GM23338 (cell line): ENCODE results near the gene MYL4. TPM values are rescaled to one million over a fixed set of nuclear protein-coding genes. Genes with fewer than 3 reads are reported as not detected.

ENCODE experiments used
- ATAC-seq: fragments of 200-7000 bp; cut with Tn5 transposase; 3 replicates; pipeline ENCODE4 v1.9.1; 2020
- DNase-seq: peaks from one replicate; pipeline ENCODE4 v3.0.0-alpha.2; 2015; ENCODE audit warnings: low spot score
- H2AFZ ChIP-seq: fragments of 200-600 bp; sonication (generic); 2 replicates; pipeline ENCODE4 v1.8.0; 2016; ENCODE audit warnings: antibody characterized with exemption, mild to moderate bottlenecking, moderate library complexity
- H3F3A ChIP-seq: fragments of 200-600 bp; sonication (generic); replicated peaks from 2 replicates; pipeline ENCODE4 v1.8.0; 2017; ENCODE audit warnings: antibody characterized with exemption, mixed run types, low read depth
- H3K27ac ChIP-seq: fragments of 200-600 bp; sonication (generic); 2 replicates; pipeline ENCODE4 v1.6.1; 2016; ENCODE audit warnings: low read depth
- H3K27me3 ChIP-seq: fragments of 200-600 bp; sonication (generic); 2 replicates; pipeline ENCODE4 v1.8.0; 2016; ENCODE audit warnings: mild to moderate bottlenecking, mixed run types, moderate library complexity; ENCODE audit not compliant: insufficient read depth
- H3K36me3 ChIP-seq: fragments of 200-600 bp; sonication (generic); 2 replicates; pipeline ENCODE4 v1.8.0; 2016; ENCODE audit warnings: mild to moderate bottlenecking; ENCODE audit not compliant: insufficient read depth
- H3K4me1 ChIP-seq: fragments of 200-600 bp; sonication (generic); 2 replicates; pipeline ENCODE4 v1.8.0; 2016; ENCODE audit warnings: mild to moderate bottlenecking, moderate library complexity; ENCODE audit not compliant: insufficient read depth
- H3K4me2 ChIP-seq: fragments of 200-600 bp; sonication (generic); 2 replicates; pipeline ENCODE4 v1.7.1; 2017; ENCODE audit warnings: mixed run types
- H3K4me3 ChIP-seq: fragments of 200-600 bp; sonication (generic); 2 replicates; pipeline ENCODE4 v1.6.1; 2016; ENCODE audit warnings: mixed run types
- H3K79me2 ChIP-seq: fragments of 200-600 bp; sonication (generic); replicated peaks from 2 replicates; pipeline ENCODE4 v1.8.0; 2017; ENCODE audit warnings: mild to moderate bottlenecking; ENCODE audit not compliant: insufficient read depth
- H3K9me2 ChIP-seq: fragments of 200-600 bp; sonication (generic); 2 replicates; pipeline ENCODE4 v1.8.0; 2017; ENCODE audit not compliant: insufficient read depth
- H4K20me1 ChIP-seq: fragments of 200-600 bp; sonication (generic); replicated peaks from 2 replicates; pipeline ENCODE4 v1.8.0; 2017; ENCODE audit warnings: mild to moderate bottlenecking; ENCODE audit not compliant: insufficient read depth
- H3K27ac Mint-ChIP-seq: 2 replicates; pipeline ENCODE4 v1.8.0; 2020; ENCODE audit warnings: inconsistent platforms, mild to moderate bottlenecking, moderate library complexity, mixed read lengths
- H3K27me3 Mint-ChIP-seq: 3 replicates; pipeline ENCODE4 v1.8.0; 2022; ENCODE audit warnings: low read depth, mild to moderate bottlenecking, moderate library complexity, mixed read lengths, inconsistent platforms; ENCODE audit not compliant: insufficient read depth, poor library complexity
- H3K36me3 Mint-ChIP-seq: 3 replicates; pipeline ENCODE4 v1.8.0; 2021; ENCODE audit warnings: low read depth, mild to moderate bottlenecking, inconsistent platforms, moderate library complexity, mixed read lengths
- H3K4me1 Mint-ChIP-seq: 3 replicates; pipeline ENCODE4 v1.8.0; 2020; ENCODE audit warnings: mild to moderate bottlenecking, inconsistent platforms, mixed read lengths
- H3K4me3 Mint-ChIP-seq: 3 replicates; pipeline ENCODE4 v1.8.0; 2021; ENCODE audit warnings: moderate library complexity, mild to moderate bottlenecking, inconsistent platforms, mixed read lengths
- H3K9me3 Mint-ChIP-seq: 3 replicates; pipeline ENCODE4 v1.8.0; 2020; ENCODE audit warnings: moderate library complexity, mild to moderate bottlenecking, inconsistent platforms, mixed read lengths
- CREB1 ChIP-seq: fragments of 250-450 bp; sonication (Bioruptor Pico); IDR thresholded peaks from 2 replicates; pipeline ENCODE4 v1.5.0; 2020; ENCODE audit warnings: low read depth, mild to moderate bottlenecking, moderate library complexity
- CTCF ChIP-seq, 2 experiments: fragments of 200-600 bp in 1 of 2; sonication (generic) in 1 of 2; conservative IDR thresholded peaks; 2 replicates each; pipeline versions ENCODE4 v1.5.1 to v1.6.1; 2016 to 2017; ENCODE audit warnings: antibody characterized with exemption in 2 of 2, low read depth in 2 of 2, mild to moderate bottlenecking in 2 of 2, moderate library complexity in 1 of 2
- ETS1 ChIP-seq: IDR thresholded peaks from 2 replicates; pipeline ENCODE4 v1.6.1; 2016; ENCODE audit warnings: antibody characterized with exemption
- EZH2 ChIP-seq: fragments of 200-600 bp; sonication (generic); IDR thresholded peaks from one replicate; pipeline ENCODE4 v1.8.0; 2017; ENCODE audit warnings: antibody characterized with exemption, mild to moderate bottlenecking, low read depth; ENCODE audit not compliant: unreplicated experiment
- ZNF114 ChIP-seq: fragments of 250-450 bp; sonication (Bioruptor Pico); IDR thresholded peaks from 2 replicates; pipeline ENCODE4 v1.5.0; 2020; ENCODE audit warnings: mild to moderate bottlenecking, moderate library complexity
- polyA plus RNA-seq: library from polyadenylated mRNA; unstranded; fragments of >200 nt; fragmentation: Nextera tagmentation; extraction: Ambion mirVana; gene quantifications from 2 replicates; pipeline ENCODE4 v1.2.1, GENCODE V29; 2016
- total RNA-seq: library from RNA; depleted of rRNA; stranded (reverse); fragments of >200 nt; shearing (Covaris generic); gene quantifications from 2 replicates; pipeline ENCODE4 v1.2.3, GENCODE V29; 2014

Gene MYL4
- total and polyA plus RNA-seq, 2 experiments from 2014 or later, result 0.44 TPM; not detected in 1

- Histone ChIP-seq H2AFZ (peak within 1 kb of the TSS; percentile 100), H3K36me3 (no peaks in the 10 kb centered on the region), H3F3A (0 out of 2 replicates have a peak, but pooled peaks cover 5% of the 10 kb centered on the region), H3K27ac (no peak within 1 kb of the TSS), H3K27me3 (peaks cover 68% of the 10 kb centered on the region), H3K9me2 (no peaks in the 10 kb centered on the region), H3K4me2 (peak within 1 kb of the TSS; percentile 99), H4K20me1 (peaks cover 3% of the 10 kb centered on the region), H3K4me1 (peaks cover 8% of the 10 kb centered on the region; the same call in 1 of the 2 replicates), H3K79me2 (no peaks in the 10 kb centered on the region), H3K4me3 (peak within 1 kb of the TSS; percentile 91)
- DNase-seq, result peak; percentile 90
- peaks cover 32% of the 10 kb centered on the region for H3K4me1 Mint-ChIP-seq
- TF ChIP-seq ZNF114 (no peak), ETS1 (no peak), CREB1 (peak; percentile 33; the same call in 1 of the 2 replicates), CTCF (conservative IDR thresholded peaks at IDR 0.05; ENCODE audit: low read depth in 2 of 2) (peak in 1 of 2 experiments; percentile 50; a peak in 3 of 4 replicates)
- no peaks in the 10 kb centered on the region; the same call in 2 of the 3 replicates for H3K36me3 Mint-ChIP-seq
- H3K27ac Mint-ChIP-seq, result no peak within 1 kb of the TSS
- ATAC-seq, result peak; percentile 93
- peaks cover 36% of the 10 kb centered on the region for H3K27me3 Mint-ChIP-seq
- H3K9me3 Mint-ChIP-seq, result peaks cover 8% of the 10 kb centered on the region
- peak within 1 kb of the TSS; percentile 94 for H3K4me3 Mint-ChIP-seq
These were observed 44.6 kb downstream of the MYL4 start, which contains the start of gene ITGB3 for GRCh38 chr17:47253541-47254402. TSS of gene ITGB3 (plus strand) at chr17:47253827. CDS start at chr17:47253862, 35 bp downstream.

- Histone ChIP-seq H3K27ac (no peak overlapping the region), H3K4me2 (peak overlapping the region; percentile 99), H3F3A (0 out of 2 replicates have a peak, but pooled peaks cover 5% of the 10 kb centered on the region), H3K4me1 (peaks cover 8% of the 10 kb centered on the region; the same call in 1 of the 2 replicates), H3K4me3 (peak overlapping the region; percentile 91), H4K20me1 (peaks cover 3% of the 10 kb centered on the region), H2AFZ (peak overlapping the region; percentile 100), H3K9me2 (no peaks in the 10 kb centered on the region), H3K36me3 (no peaks in the 10 kb centered on the region), H3K79me2 (no peaks in the 10 kb centered on the region), H3K27me3 (peaks cover 68% of the 10 kb centered on the region)
- peak overlapping the region; percentile 94 for H3K4me3 Mint-ChIP-seq
- peaks cover 36% of the 10 kb centered on the region for H3K27me3 Mint-ChIP-seq
- TF ChIP-seq ETS1 (no peak), EZH2 (peak; percentile 31)
- peaks cover 8% of the 10 kb centered on the region for H3K9me3 Mint-ChIP-seq
- DNase-seq (peak; percentile 43), ATAC-seq (peak; percentile 32)
- peaks cover 32% of the 10 kb centered on the region for H3K4me1 Mint-ChIP-seq
- no peaks in the 10 kb centered on the region; the same call in 2 of the 3 replicates for H3K36me3 Mint-ChIP-seq
- no peak overlapping the region for H3K27ac Mint-ChIP-seq
These were observed 45.3 kb downstream of the MYL4 start for GRCh38 chr17:47254403-47254943.
